GM23338 (cell line): ENCODE measurements around the gene CHCHD10. TPM values are rescaled to one million over a fixed set of nuclear protein-coding genes. Genes with fewer than 3 reads are reported as not detected.

Experiments used
- ATAC-seq: fragments of 200-7000 bp; cut with Tn5 transposase; 3 replicates; pipeline ENCODE4 v1.9.1; 2020
- DNase-seq: peaks from one replicate; pipeline ENCODE4 v3.0.0-alpha.2; 2015; ENCODE audit warnings: low spot score
- H2AFZ ChIP-seq: fragments of 200-600 bp; sonication (generic); 2 replicates; pipeline ENCODE4 v1.8.0; 2016; ENCODE audit warnings: antibody characterized with exemption, mild to moderate bottlenecking, moderate library complexity
- H3F3A ChIP-seq: fragments of 200-600 bp; sonication (generic); replicated peaks from 2 replicates; pipeline ENCODE4 v1.8.0; 2017; ENCODE audit warnings: antibody characterized with exemption, mixed run types, low read depth
- H3K27ac ChIP-seq: fragments of 200-600 bp; sonication (generic); 2 replicates; pipeline ENCODE4 v1.6.1; 2016; ENCODE audit warnings: low read depth
- H3K27me3 ChIP-seq: fragments of 200-600 bp; sonication (generic); 2 replicates; pipeline ENCODE4 v1.8.0; 2016; ENCODE audit warnings: mild to moderate bottlenecking, mixed run types, moderate library complexity; ENCODE audit not compliant: insufficient read depth
- H3K36me3 ChIP-seq: fragments of 200-600 bp; sonication (generic); 2 replicates; pipeline ENCODE4 v1.8.0; 2016; ENCODE audit warnings: mild to moderate bottlenecking; ENCODE audit not compliant: insufficient read depth
- H3K4me1 ChIP-seq: fragments of 200-600 bp; sonication (generic); 2 replicates; pipeline ENCODE4 v1.8.0; 2016; ENCODE audit warnings: mild to moderate bottlenecking, moderate library complexity; ENCODE audit not compliant: insufficient read depth
- H3K4me2 ChIP-seq: fragments of 200-600 bp; sonication (generic); 2 replicates; pipeline ENCODE4 v1.7.1; 2017; ENCODE audit warnings: mixed run types
- H3K4me3 ChIP-seq: fragments of 200-600 bp; sonication (generic); 2 replicates; pipeline ENCODE4 v1.6.1; 2016; ENCODE audit warnings: mixed run types
- H3K79me2 ChIP-seq: fragments of 200-600 bp; sonication (generic); replicated peaks from 2 replicates; pipeline ENCODE4 v1.8.0; 2017; ENCODE audit warnings: mild to moderate bottlenecking; ENCODE audit not compliant: insufficient read depth
- H3K9me2 ChIP-seq: fragments of 200-600 bp; sonication (generic); 2 replicates; pipeline ENCODE4 v1.8.0; 2017; ENCODE audit not compliant: insufficient read depth
- H4K20me1 ChIP-seq: fragments of 200-600 bp; sonication (generic); replicated peaks from 2 replicates; pipeline ENCODE4 v1.8.0; 2017; ENCODE audit warnings: mild to moderate bottlenecking; ENCODE audit not compliant: insufficient read depth
- H3K27ac Mint-ChIP-seq: 2 replicates; pipeline ENCODE4 v1.8.0; 2020; ENCODE audit warnings: inconsistent platforms, mild to moderate bottlenecking, moderate library complexity, mixed read lengths
- H3K27me3 Mint-ChIP-seq: 3 replicates; pipeline ENCODE4 v1.8.0; 2022; ENCODE audit warnings: low read depth, mild to moderate bottlenecking, moderate library complexity, mixed read lengths, inconsistent platforms; ENCODE audit not compliant: insufficient read depth, poor library complexity
- H3K36me3 Mint-ChIP-seq: 3 replicates; pipeline ENCODE4 v1.8.0; 2021; ENCODE audit warnings: low read depth, mild to moderate bottlenecking, inconsistent platforms, moderate library complexity, mixed read lengths
- H3K4me1 Mint-ChIP-seq: 3 replicates; pipeline ENCODE4 v1.8.0; 2020; ENCODE audit warnings: mild to moderate bottlenecking, inconsistent platforms, mixed read lengths
- H3K4me3 Mint-ChIP-seq: 3 replicates; pipeline ENCODE4 v1.8.0; 2021; ENCODE audit warnings: moderate library complexity, mild to moderate bottlenecking, inconsistent platforms, mixed read lengths
- H3K9me3 Mint-ChIP-seq: 3 replicates; pipeline ENCODE4 v1.8.0; 2020; ENCODE audit warnings: moderate library complexity, mild to moderate bottlenecking, inconsistent platforms, mixed read lengths
- JUNB ChIP-seq: IDR thresholded peaks from one replicate; pipeline ENCODE4 v1.6.1; 2016; ENCODE audit warnings: antibody characterized with exemption; ENCODE audit not compliant: unreplicated experiment
- NANOG ChIP-seq: IDR thresholded peaks from 2 replicates; pipeline ENCODE4 v1.6.1; 2016; ENCODE audit warnings: antibody characterized with exemption, borderline replicate concordance
- ZNF114 ChIP-seq: fragments of 250-450 bp; sonication (Bioruptor Pico); IDR thresholded peaks from 2 replicates; pipeline ENCODE4 v1.5.0; 2020; ENCODE audit warnings: mild to moderate bottlenecking, moderate library complexity
- polyA plus RNA-seq: library from polyadenylated mRNA; unstranded; fragments of >200 nt; fragmentation: Nextera tagmentation; extraction: Ambion mirVana; gene quantifications from 2 replicates; pipeline ENCODE4 v1.2.1, GENCODE V29; 2016
- total RNA-seq: library from RNA; depleted of rRNA; stranded (reverse); fragments of >200 nt; shearing (Covaris generic); gene quantifications from 2 replicates; pipeline ENCODE4 v1.2.3, GENCODE V29; 2014
- TF ChIP-seq, protein P1 (sequence below): IDR thresholded peaks from one replicate; pipeline ENCODE4 v1.6.1; 2018; ENCODE audit warnings: antibody characterized with exemption; ENCODE audit not compliant: unreplicated experiment
- TF ChIP-seq, protein P2 (sequence below): IDR thresholded peaks from 2 replicates; pipeline ENCODE4 v1.6.1; 2016; ENCODE audit warnings: antibody characterized with exemption

The CHCHD10 gene
- total and polyA plus RNA-seq, 2 experiments from 2014 or later = 11.4 to 101 TPM

GRCh38 chr22:23752090-23752691 is 15.6 kb downstream of the CHCHD10 start:
- no peaks in the 10 kb centered on the region for H3K36me3 Mint-ChIP-seq
- Histone ChIP-seq H3K27ac (no peak overlapping the region; the same call in 1 of the 2 replicates), H3K4me3 (peak overlapping the region; percentile 91), H3K36me3 (no peaks in the 10 kb centered on the region), H3K79me2 (no peaks in the 10 kb centered on the region; the same call in 1 of the 2 replicates), H2AFZ (no peak overlapping the region), H3F3A (0 out of 2 replicates have a peak, but pooled peaks cover 5% of the 10 kb centered on the region), H3K4me1 (peaks cover 18% of the 10 kb centered on the region), H4K20me1 (no peaks in the 10 kb centered on the region), H3K27me3 (no peaks in the 10 kb centered on the region), H3K4me2 (peak overlapping the region; percentile 83), H3K9me2 (no peaks in the 10 kb centered on the region)
- no peaks in the 10 kb centered on the region for H3K9me3 Mint-ChIP-seq
- peaks cover 34% of the 10 kb centered on the region for H3K4me1 Mint-ChIP-seq
- no peak for ATAC-seq
- peaks cover 15% of the 10 kb centered on the region for H3K27me3 Mint-ChIP-seq
- peak overlapping the region; percentile 86; the same call in 1 of the 2 replicates for H3K27ac Mint-ChIP-seq
- no peak for TF ChIP-seq JUNB
- TF ChIP-seq NANOG = no peak
- no peak for TF ChIP-seq ZNF114 (CRISPR knock-in tag)
- TF ChIP-seq, protein P1, sequence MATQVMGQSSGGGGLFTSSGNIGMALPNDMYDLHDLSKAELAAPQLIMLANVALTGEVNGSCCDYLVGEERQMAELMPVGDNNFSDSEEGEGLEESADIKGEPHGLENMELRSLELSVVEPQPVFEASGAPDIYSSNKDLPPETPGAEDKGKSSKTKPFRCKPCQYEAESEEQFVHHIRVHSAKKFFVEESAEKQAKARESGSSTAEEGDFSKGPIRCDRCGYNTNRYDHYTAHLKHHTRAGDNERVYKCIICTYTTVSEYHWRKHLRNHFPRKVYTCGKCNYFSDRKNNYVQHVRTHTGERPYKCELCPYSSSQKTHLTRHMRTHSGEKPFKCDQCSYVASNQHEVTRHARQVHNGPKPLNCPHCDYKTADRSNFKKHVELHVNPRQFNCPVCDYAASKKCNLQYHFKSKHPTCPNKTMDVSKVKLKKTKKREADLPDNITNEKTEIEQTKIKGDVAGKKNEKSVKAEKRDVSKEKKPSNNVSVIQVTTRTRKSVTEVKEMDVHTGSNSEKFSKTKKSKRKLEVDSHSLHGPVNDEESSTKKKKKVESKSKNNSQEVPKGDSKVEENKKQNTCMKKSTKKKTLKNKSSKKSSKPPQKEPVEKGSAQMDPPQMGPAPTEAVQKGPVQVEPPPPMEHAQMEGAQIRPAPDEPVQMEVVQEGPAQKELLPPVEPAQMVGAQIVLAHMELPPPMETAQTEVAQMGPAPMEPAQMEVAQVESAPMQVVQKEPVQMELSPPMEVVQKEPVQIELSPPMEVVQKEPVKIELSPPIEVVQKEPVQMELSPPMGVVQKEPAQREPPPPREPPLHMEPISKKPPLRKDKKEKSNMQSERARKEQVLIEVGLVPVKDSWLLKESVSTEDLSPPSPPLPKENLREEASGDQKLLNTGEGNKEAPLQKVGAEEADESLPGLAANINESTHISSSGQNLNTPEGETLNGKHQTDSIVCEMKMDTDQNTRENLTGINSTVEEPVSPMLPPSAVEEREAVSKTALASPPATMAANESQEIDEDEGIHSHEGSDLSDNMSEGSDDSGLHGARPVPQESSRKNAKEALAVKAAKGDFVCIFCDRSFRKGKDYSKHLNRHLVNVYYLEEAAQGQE = no peak
- peak overlapping the region; percentile 82 for H3K4me3 Mint-ChIP-seq
- no peak for DNase-seq

- H3K4me3 ChIP-seq = peak overlapping the region; percentile 91
- no peaks in the 10 kb centered on the region for H4K20me1 ChIP-seq
- peak overlapping the region; percentile 83 for H3K4me2 ChIP-seq
- H3K27me3 Mint-ChIP-seq = peaks cover 15% of the 10 kb centered on the region
- peaks cover 11% of the 10 kb centered on the region for H3K4me1 ChIP-seq
- H3K36me3 ChIP-seq = no peaks in the 10 kb centered on the region
- 0 out of 2 replicates have a peak, but pooled peaks cover 5% of the 10 kb centered on the region for H3F3A ChIP-seq
- H3K9me2 ChIP-seq = no peaks in the 10 kb centered on the region
- H3K4me1 Mint-ChIP-seq = peaks cover 28% of the 10 kb centered on the region
- no peaks in the 10 kb centered on the region for H3K27me3 ChIP-seq
- H3K36me3 Mint-ChIP-seq = no peaks in the 10 kb centered on the region; the same call in 2 of the 3 replicates
- DNase-seq (peak; percentile 69), ATAC-seq (peak; percentile 32)
- H3K79me2 ChIP-seq = no peaks in the 10 kb centered on the region; the same call in 1 of the 2 replicates
- H3K27ac Mint-ChIP-seq = peak overlapping the region; percentile 84
- TF ChIP-seq, protein P2, sequence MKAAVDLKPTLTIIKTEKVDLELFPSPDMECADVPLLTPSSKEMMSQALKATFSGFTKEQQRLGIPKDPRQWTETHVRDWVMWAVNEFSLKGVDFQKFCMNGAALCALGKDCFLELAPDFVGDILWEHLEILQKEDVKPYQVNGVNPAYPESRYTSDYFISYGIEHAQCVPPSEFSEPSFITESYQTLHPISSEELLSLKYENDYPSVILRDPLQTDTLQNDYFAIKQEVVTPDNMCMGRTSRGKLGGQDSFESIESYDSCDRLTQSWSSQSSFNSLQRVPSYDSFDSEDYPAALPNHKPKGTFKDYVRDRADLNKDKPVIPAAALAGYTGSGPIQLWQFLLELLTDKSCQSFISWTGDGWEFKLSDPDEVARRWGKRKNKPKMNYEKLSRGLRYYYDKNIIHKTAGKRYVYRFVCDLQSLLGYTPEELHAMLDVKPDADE = no peak
- H2AFZ ChIP-seq = peak overlapping the region; percentile 91
- peak overlapping the region; percentile 82 for H3K4me3 Mint-ChIP-seq
- peak overlapping the region; percentile 90 for H3K27ac ChIP-seq
- no peaks in the 10 kb centered on the region for H3K9me3 Mint-ChIP-seq
Measured at GRCh38 chr22:23751441-23751996, 16.3 kb downstream of the CHCHD10 start.
